BJ (cell line): ENCODE results near the gene ABLIM2. TPM values are rescaled to one million over a fixed set of nuclear protein-coding genes. Genes with fewer than 3 reads are reported as not detected.

ENCODE experiments used
- CTCF ChIA-PET: fragments of 350-600 bp; formaldehyde crosslinking; extraction: SDS; loops from one replicate; lab custom pipeline; 2021; ENCODE audit warnings: antibody characterized with exemption, inconsistent platforms; lab: Yijun Ruan, JAX
- POLR2A ChIA-PET: fragments of 300-600 bp; sonication (Branson Sonifier 250); formaldehyde crosslinking; extraction: SDS; loops from one replicate; lab custom pipeline; 2021; ENCODE audit warnings: antibody characterized with exemption; lab: Charles Lee
- DNase-seq: peaks from one replicate; pipeline ENCODE4 v3.0.0-alpha.2; 2011; ENCODE audit warnings: low read depth
- H3K27me3 ChIP-seq: 2 replicates; pipeline ENCODE4 v1.6.0; 2011; ENCODE audit warnings: low read length; ENCODE audit not compliant: control insufficient read depth, insufficient read depth
- H3K36me3 ChIP-seq: 2 replicates; pipeline ENCODE4 v1.5.1; 2011; ENCODE audit warnings: low read length; ENCODE audit not compliant: control insufficient read depth, insufficient read depth
- H3K4me3 ChIP-seq: 2 replicates; pipeline ENCODE4 v1.5.1; 2011; ENCODE audit warnings: low read depth, mild to moderate bottlenecking, control low read depth, low read length
- polyA plus RNA-seq: library from polyadenylated mRNA; depleted of rRNA; stranded (reverse); fragments of >200 nt; gene quantifications from 2 replicates; pipeline ENCODE4 v1.2.3, GENCODE V29; 2011
- TF ChIP-seq, protein P1 (sequence below): IDR thresholded peaks from 2 replicates; pipeline ENCODE4 v1.5.1; 2011; ENCODE audit warnings: low read depth, mild to moderate bottlenecking, control low read depth, inconsistent platforms, low read length, moderate library complexity; ENCODE audit not compliant: insufficient read depth

ABLIM2 gene
- polyA plus RNA-seq, 1 experiment: 0.07 TPM

DNA sequence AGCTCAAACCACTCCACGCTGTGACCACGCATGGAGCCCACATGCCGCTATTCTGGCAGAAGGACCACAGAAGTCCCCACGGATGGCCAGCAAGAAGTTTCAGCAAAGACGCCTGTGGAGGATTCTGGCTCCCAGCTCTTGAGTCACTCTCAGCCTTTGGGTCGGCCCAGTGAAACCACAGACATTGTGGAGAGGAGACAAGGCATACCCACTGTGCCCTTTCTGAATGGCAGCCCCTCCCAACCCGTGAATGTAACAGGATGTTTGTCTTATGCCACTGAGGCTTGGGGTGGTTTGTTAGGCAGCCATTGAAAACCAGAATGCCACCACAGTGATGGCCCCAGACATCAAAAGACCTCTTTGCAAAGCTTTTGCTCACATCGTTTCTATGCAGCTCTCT, 42.7 kb downstream of the ABLIM2 start:
- CTCF ChIA-PET: no interaction called here
- POLR2A ChIA-PET: no interaction called here
- Histone ChIP-seq H3K4me3 (no peak overlapping the region), H3K36me3 (no peaks in the 10 kb centered on the region), H3K27me3 (peaks cover 4% of the 10 kb centered on the region; the same call in 1 of the 2 replicates)
- DNase-seq: no peak
- TF ChIP-seq, protein P1, sequence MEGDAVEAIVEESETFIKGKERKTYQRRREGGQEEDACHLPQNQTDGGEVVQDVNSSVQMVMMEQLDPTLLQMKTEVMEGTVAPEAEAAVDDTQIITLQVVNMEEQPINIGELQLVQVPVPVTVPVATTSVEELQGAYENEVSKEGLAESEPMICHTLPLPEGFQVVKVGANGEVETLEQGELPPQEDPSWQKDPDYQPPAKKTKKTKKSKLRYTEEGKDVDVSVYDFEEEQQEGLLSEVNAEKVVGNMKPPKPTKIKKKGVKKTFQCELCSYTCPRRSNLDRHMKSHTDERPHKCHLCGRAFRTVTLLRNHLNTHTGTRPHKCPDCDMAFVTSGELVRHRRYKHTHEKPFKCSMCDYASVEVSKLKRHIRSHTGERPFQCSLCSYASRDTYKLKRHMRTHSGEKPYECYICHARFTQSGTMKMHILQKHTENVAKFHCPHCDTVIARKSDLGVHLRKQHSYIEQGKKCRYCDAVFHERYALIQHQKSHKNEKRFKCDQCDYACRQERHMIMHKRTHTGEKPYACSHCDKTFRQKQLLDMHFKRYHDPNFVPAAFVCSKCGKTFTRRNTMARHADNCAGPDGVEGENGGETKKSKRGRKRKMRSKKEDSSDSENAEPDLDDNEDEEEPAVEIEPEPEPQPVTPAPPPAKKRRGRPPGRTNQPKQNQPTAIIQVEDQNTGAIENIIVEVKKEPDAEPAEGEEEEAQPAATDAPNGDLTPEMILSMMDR: no peak

DNA sequence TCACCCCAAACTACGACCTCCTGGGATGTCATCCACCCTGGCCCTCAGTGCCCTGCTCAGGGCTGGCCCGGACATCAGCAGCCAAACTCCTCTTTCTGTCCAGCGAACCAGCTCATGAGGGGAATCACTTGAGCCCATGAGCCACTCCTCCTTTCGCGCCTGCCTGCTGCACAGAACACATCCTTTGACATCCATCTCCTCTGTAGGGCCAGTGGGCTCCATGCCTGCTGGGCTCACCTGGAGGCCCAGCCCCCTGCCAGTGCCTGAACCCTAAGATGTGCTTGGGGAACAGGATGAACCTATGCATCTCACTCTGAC, 43.5 kb downstream of the ABLIM2 start:
- no peak for DNase-seq
- ChIA-PET POLR2A (no interaction called here), CTCF (no interaction called here)
- Histone ChIP-seq H3K27me3 (peaks cover 7% of the 10 kb centered on the region; the same call in 1 of the 2 replicates), H3K36me3 (no peaks in the 10 kb centered on the region), H3K4me3 (no peak overlapping the region)
- TF ChIP-seq, protein P1: no peak

DNA sequence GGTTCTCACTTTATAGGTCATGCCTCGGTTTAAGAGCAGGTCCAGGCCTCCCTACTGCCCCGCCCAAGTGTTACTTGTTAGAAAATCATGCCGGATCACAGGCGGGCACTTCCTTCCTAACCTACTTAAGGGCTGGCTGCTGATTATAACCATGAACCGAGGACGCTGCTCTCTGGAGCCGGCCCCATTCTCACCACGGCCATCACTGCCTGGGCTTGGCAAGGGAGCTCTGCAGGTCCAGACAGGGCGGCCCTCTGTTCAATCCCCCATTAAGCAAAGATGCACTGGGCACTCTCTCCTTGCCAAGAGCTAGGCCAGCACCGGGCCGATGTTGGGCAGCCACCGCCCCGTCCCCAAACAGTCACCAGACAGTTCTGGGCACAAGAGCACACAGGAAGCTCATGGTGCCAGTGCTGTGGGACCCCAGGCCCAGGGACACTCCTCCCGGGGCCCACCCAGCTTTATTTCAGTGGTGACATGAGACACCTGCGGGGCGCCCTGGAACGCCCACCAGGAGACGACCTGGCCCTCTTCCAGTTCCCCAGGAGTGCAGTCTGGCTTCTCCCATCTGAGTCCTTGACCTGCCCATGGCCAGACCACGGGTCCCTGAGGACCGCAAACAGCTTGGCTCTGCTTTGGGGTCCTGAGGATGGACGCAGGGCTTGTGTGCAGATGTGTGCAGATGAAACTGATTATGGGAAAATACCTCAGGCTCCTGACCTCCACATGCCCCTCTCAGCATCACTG, 44.0 kb downstream of the ABLIM2 start:
- H3K4me3 ChIP-seq: no peak overlapping the region
- peaks cover 8% of the 10 kb centered on the region; the same call in 1 of the 2 replicates for H3K27me3 ChIP-seq
- POLR2A ChIA-PET: no interaction called here
- CTCF ChIA-PET: no interaction called here
- TF ChIP-seq, protein P1: no peak
- no peak for DNase-seq
- no peaks in the 10 kb centered on the region for H3K36me3 ChIP-seq

DNA sequence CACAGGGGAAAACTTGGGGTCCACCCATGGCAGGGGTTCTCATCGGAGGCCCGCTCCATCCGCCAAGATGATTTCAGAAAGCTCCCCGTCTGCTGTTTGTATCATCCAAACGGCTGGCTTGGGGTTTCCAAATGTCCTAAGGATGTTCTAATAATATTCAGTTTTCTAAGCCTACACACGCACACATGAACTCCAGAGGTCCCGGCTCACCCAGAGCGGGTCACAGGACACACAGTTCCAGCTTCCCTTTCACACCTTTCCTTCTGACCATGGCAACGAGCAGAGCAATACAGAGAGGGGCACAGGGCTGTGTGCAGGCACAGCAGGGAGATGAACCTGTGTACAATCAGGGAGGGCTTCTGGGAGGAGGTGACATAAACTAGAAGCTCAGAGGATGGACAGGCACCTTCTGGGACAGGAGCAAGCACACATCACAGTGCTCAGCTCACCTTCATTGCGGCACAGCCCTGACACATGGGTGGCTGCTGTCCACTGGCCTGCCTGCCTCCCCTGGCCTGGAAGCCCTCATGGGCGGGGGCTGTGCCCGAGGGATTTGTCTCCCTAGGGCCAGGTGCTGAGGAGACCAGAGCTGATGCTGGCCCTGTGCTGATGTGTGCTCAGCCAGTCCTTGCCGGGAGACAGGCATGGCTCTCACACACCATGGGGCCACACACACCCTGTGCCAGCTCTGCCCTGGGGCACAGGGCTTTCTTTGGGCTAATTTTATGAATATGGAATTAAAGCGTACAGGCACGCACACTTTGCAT, 44.8 kb downstream of the ABLIM2 start:
- ChIA-PET POLR2A (no interaction called here), CTCF (no interaction called here)
- DNase-seq: no peak
- TF ChIP-seq, protein P1: no peak
- peaks cover 8% of the 10 kb centered on the region; the same call in 1 of the 2 replicates for H3K27me3 ChIP-seq
- no peaks in the 10 kb centered on the region for H3K36me3 ChIP-seq
- H3K4me3 ChIP-seq: no peak overlapping the region

DNA sequence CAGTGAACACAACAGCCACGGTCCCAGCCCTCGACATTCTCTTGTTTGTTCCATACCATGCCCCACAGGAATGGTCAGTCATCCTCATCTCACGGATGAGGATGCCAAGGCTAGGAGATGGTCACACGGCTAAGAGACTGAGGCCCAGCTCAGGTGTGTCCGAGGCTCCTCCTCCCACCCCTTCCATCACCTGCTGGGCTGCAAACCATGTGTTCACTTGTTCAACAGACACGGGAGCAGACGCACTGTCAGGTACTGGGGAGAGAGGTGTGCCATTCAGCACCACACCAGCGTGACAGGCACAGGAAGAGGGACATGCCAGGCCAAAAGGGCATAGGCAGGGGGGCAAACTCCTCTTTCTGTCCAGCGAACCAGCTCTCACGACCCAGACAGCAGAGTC, 45.9 kb downstream of the ABLIM2 start:
- no peaks in the 10 kb centered on the region for H3K36me3 ChIP-seq
- TF ChIP-seq, protein P1: no peak
- H3K27me3 ChIP-seq: peaks cover 8% of the 10 kb centered on the region; the same call in 1 of the 2 replicates
- CTCF ChIA-PET: no interaction called here
- no peak for DNase-seq
- POLR2A ChIA-PET: no interaction called here
- no peak overlapping the region for H3K4me3 ChIP-seq
